HFF-Myc (cell line): ENCODE data around the gene COMP.

Experiments used
- DNase-seq: peaks from one replicate; pipeline ENCODE4 v3.0.0-alpha.2; 2011; ENCODE audit warnings: low read depth; ENCODE audit errors: extremely low read depth
- H3K4me3 ChIP-seq: replicated peaks from 2 replicates; pipeline ENCODE4 v1.5.1; 2011; ENCODE audit warnings: low read depth, mild to moderate bottlenecking, control low read depth, low read length
- TF ChIP-seq, protein P1 (sequence below): IDR thresholded peaks from 2 replicates; pipeline ENCODE4 v1.5.1; 2012; ENCODE audit warnings: mild to moderate bottlenecking, low read depth, low read length, control low read depth; ENCODE audit errors: missing control alignments

COMP gene

DNA sequence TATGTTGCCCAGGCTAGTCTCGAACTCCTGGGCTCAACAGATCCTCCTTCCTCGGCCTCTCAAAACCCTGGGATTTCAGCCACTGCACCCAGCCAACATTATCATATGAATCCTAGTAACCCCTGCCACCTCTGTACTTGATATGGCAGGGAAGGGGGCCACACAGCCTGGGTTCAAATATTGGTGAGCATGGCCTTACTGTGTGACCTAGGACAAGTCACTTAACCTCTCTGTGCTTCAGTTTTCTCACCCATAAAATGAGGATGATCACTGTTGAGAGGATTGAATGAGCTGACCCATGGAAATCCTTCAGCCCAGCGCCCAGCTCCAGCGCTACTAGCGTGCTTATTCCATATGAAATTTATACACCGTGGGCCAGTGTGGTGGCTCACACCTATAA is 3.6 kb upstream of the COMP start:
- H3K4me3 ChIP-seq = no peak overlapping the region
- TF ChIP-seq, protein P1, sequence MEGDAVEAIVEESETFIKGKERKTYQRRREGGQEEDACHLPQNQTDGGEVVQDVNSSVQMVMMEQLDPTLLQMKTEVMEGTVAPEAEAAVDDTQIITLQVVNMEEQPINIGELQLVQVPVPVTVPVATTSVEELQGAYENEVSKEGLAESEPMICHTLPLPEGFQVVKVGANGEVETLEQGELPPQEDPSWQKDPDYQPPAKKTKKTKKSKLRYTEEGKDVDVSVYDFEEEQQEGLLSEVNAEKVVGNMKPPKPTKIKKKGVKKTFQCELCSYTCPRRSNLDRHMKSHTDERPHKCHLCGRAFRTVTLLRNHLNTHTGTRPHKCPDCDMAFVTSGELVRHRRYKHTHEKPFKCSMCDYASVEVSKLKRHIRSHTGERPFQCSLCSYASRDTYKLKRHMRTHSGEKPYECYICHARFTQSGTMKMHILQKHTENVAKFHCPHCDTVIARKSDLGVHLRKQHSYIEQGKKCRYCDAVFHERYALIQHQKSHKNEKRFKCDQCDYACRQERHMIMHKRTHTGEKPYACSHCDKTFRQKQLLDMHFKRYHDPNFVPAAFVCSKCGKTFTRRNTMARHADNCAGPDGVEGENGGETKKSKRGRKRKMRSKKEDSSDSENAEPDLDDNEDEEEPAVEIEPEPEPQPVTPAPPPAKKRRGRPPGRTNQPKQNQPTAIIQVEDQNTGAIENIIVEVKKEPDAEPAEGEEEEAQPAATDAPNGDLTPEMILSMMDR = no peak
- no peak for DNase-seq

DNA sequence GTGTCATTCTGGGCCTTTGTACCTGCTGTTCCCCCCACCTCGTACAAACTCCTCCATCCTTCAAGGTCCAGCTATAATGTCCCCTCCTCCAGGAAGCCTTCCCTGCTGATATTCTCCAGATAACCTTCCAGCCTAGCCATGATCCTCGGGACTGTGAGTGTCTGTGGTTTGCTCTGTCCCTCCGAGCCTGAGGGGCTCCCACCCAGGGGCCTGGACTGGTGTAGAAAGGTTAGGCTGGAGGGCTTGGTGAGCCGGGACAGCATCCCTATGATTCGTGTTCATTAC is 2.9 kb upstream of the COMP start:
- H3K4me3 ChIP-seq = no peak overlapping the region
- no peak for DNase-seq
- TF ChIP-seq, protein P1 = no peak

DNA sequence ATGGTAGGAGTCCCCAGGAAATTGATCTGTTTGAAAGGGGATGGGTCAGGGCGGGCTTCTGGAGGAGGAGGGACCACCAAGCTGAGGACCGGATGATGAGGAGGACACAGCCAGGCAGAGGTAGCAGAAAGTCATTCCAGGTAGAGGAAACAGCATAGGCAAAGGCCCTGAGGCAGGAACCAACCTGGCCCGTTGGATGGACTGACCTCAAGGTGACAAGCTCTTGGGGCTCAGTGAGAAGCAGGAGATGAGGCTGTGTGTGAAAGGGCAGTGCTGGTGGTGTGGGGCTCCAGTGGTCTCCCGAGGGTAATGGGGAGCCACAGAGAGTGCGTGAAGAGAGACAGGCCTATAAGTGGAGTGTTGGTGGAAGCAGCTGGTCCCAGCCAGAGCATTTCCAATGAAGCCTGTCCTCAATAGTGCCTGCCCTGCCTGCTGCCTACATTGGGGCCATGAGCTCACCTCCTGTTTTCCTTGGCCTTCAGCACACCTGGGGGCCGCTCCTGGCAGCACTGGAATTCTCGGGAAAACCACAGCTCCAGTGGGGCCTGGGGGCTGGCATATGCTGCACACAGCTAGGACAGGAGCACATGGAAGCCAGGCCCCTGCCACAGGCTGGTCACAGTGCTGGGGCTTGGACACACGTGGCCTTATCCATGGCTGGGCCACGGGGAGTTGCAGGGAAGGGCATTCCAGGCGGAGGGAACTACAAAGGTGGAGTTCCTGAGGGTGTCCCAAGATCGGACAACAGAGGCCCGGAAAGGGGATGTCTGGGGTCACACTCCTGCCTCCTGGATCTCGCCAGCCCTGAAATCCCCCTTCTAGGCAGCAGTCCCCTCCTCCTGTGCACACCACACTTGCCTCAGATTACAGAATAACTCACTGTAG is 2.3 kb upstream of the COMP start:
- no peak overlapping the region for H3K4me3 ChIP-seq
- DNase-seq = no peak
- TF ChIP-seq, protein P1 = no peak

DNA sequence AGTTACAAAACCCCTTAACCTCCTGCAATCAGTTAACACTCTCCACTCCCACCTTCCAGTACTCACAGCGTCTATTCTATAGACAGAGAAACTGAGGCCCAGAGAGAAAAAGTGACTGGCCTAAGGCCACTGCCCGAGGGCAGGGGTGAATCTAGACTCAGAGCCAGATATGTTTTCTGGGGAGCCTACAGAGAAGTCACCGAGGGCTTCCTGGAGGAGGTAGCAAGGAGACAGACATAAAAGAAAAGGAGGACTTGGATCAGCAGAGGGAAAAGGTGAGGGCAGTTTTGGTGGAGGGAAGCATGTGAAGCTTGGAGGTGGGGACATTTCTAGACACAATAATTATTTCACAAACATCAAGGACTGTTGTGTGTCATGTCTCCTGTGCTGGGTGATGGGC is 1.6 kb upstream of the COMP start:
- no peak overlapping the region for H3K4me3 ChIP-seq
- no peak for DNase-seq
- TF ChIP-seq, protein P1 = no peak

DNA sequence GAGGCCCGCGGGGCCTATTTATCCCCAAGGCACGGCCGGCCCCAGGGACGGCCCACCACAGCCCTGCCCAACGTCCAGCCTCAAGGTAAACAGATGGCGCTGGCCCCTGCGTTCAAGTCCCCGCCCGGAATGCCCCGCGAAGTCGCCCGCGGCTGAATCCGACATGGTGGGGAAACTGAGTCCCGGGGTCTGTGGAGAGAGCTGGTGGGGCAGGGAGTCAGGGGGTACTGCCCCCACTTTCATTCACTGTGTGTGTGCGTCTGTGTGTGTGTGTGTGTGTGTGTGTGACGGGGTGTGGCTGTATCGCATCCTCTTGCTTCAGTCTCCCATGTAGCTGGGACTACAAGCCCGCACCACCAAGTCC is 192 bp upstream of the COMP start:
- no peak overlapping the region for H3K4me3 ChIP-seq
- DNase-seq = no peak
- TF ChIP-seq, protein P1 = no peak

DNA sequence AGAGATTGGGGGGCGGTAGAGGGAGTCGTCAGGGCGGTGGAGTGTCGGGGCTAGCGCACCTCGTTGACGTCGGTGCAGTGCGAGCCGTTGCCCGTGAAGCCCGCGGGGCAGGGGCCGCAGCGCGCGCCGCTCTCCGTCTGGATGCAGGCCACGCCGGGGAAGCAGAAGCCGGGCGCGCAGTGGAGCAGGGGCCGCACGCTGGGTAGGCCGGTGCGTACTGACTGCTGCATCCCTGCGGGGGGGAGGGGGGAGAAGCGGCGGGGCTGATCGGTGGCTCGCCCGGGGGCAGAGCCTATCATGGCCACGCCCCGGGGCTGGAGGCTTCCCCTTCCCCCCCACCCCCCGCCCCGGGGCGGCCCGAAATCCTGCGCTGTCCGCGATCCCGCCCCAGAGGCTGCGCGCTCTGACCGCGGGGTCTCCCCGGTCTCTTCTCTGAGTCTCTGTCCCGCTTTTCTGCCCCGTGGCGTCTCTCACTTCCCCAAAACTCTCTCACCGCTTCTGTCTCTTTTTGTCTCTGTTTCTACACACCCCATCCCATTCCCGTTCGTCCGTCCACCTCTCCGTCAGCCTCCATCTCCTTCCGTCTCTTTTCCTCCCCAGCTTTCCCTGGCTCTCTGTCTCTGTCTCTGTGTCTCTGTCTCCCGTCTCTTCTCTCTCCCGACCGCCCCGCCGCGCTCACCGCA is 1.1 kb downstream of the COMP start:
- DNase-seq = no peak
- TF ChIP-seq, protein P1 = no peak
- no peak overlapping the region for H3K4me3 ChIP-seq

DNA sequence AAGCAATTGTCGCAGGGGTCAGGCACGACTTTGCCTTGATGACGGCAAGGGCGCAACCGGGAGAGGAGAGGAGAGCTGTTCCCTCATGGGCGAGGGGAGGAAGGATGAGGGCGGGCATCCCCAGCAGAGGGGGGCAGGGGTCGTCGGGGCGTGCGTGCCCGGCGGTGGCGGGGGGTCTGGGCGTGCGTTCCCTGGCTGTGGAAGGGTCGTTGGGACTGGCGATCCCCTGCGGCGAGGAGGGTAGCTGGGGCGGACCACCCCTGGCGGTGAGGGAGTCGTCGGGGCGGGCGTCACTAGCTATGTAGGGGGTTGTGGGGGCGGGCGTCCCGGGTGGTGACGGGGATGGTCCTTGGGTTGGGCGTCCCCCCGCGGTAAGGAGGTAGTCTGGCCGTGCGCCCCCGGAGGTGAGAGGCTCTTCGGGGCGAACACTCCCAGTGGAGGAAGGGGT is 1.7 kb downstream of the COMP start:
- H3K4me3 ChIP-seq = no peak overlapping the region
- no peak for DNase-seq
- TF ChIP-seq, protein P1 = no peak
